Calu3 (cell line): ENCODE measurements around the gene PGF. TPM values are rescaled to one million over a fixed set of nuclear protein-coding genes. Genes with fewer than 3 reads are reported as not detected.

Source experiments
- BruUV-seq: library from RNA; stranded (reverse); fragments of 400-500 nt; replicated peaks from 2 replicates; lab custom pipeline; 2021; lab: Mats Ljungman, UMichigan
- CTCF ChIA-PET: fragments of 300-600 bp; sonication (Branson Sonifier 250); formaldehyde crosslinking; loops from one replicate; lab custom pipeline; 2022; ENCODE audit warnings: antibody characterized with exemption; lab: Charles Lee
- DNase-seq: peaks from one replicate; pipeline ENCODE4 v3.0.0; 2022
- H3K27ac Mint-ChIP-seq: one replicate; pipeline ENCODE4 v1.8.0; 2022; ENCODE audit warnings: mixed read lengths; ENCODE audit not compliant: unreplicated experiment
- H3K27me3 Mint-ChIP-seq: one replicate; pipeline ENCODE4 v1.8.0; 2022; ENCODE audit warnings: mixed read lengths; ENCODE audit not compliant: unreplicated experiment
- H3K36me3 Mint-ChIP-seq: one replicate; pipeline ENCODE4 v1.8.0; 2022; ENCODE audit warnings: mild to moderate bottlenecking, moderate library complexity, mixed read lengths; ENCODE audit not compliant: insufficient read depth, unreplicated experiment
- H3K4me1 Mint-ChIP-seq: one replicate; pipeline ENCODE4 v1.8.0; 2022; ENCODE audit warnings: mild to moderate bottlenecking, low read depth, mixed read lengths; ENCODE audit not compliant: unreplicated experiment
- H3K4me3 Mint-ChIP-seq: one replicate; pipeline ENCODE4 v1.8.0; 2022; ENCODE audit warnings: mild to moderate bottlenecking, low read depth, moderate library complexity, mixed read lengths; ENCODE audit not compliant: unreplicated experiment
- H3K9me3 Mint-ChIP-seq: one replicate; pipeline ENCODE4 v1.8.0; 2022; ENCODE audit warnings: low read depth, mixed read lengths; ENCODE audit not compliant: unreplicated experiment
- intact Hi-C: fragments of 100-400 bp; cut with micrococcal nuclease; formaldehyde crosslinking; loops from one replicate; pipeline ENCODE4 v1.10.0; 2022; ENCODE audit not compliant: unreplicated experiment
- total RNA-seq: library from RNA; stranded (reverse); gene quantifications from 2 replicates; pipeline ENCODE4 v1.2.3, GENCODE V29; 2022
- TF ChIP-seq, protein P1 (sequence below): fragments of 200-600 bp; IDR thresholded peaks from one replicate; pipeline ENCODE4 v1.8.0; 2022; ENCODE audit warnings: antibody characterized with exemption; ENCODE audit not compliant: unreplicated experiment

PGF gene
- total RNA-seq, 1 experiment from 2014 or later, result 2.1 TPM

DNA sequence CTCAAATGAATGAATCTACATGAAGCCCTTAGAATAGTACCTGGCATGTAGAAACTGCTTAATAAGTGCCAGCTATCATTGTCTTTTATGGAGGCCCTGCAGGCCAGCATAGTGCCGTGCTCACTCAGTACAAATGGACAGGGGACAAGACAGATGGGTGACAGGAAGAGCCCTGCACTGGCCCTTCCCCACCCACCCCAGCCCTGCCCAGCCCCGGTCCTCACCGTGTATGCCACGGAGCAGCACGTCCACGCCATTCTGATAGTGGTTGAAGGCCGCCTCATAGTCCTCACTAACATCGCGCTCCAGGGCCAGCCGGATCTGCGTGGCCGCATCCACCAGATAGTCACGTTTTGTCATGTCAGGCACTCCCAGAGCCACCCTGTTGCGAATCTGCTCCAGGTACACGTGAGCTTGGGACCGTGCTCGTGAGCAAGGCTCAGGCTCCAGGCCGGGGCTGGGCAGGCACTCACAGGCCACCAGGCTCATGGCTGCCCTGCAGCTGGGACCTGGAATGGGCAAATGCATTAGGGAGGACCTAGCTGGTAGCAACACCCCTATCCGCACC is 34.3 kb downstream of the PGF start:
- intact Hi-C loops, result no loop called here
- Mint-ChIP-seq H3K36me3 (peaks cover 10% of the 10 kb centered on the region), H3K4me1 (no peaks in the 10 kb centered on the region), H3K4me3 (no peak overlapping the region), H3K27ac (no peak overlapping the region), H3K27me3 (no peaks in the 10 kb centered on the region), H3K9me3 (no peaks in the 10 kb centered on the region)
- CTCF ChIA-PET, result interaction anchor here (0.6 to 0.8 kb wide), 3 partner anchors 48 to 479 kb away, joined by 3 read pairs; no protein-coding TSS in a partner anchor
- TF ChIP-seq, protein P1, sequence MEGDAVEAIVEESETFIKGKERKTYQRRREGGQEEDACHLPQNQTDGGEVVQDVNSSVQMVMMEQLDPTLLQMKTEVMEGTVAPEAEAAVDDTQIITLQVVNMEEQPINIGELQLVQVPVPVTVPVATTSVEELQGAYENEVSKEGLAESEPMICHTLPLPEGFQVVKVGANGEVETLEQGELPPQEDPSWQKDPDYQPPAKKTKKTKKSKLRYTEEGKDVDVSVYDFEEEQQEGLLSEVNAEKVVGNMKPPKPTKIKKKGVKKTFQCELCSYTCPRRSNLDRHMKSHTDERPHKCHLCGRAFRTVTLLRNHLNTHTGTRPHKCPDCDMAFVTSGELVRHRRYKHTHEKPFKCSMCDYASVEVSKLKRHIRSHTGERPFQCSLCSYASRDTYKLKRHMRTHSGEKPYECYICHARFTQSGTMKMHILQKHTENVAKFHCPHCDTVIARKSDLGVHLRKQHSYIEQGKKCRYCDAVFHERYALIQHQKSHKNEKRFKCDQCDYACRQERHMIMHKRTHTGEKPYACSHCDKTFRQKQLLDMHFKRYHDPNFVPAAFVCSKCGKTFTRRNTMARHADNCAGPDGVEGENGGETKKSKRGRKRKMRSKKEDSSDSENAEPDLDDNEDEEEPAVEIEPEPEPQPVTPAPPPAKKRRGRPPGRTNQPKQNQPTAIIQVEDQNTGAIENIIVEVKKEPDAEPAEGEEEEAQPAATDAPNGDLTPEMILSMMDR, result no peak
- BruUV-seq, result no TSS peak
- no peak for DNase-seq

DNA sequence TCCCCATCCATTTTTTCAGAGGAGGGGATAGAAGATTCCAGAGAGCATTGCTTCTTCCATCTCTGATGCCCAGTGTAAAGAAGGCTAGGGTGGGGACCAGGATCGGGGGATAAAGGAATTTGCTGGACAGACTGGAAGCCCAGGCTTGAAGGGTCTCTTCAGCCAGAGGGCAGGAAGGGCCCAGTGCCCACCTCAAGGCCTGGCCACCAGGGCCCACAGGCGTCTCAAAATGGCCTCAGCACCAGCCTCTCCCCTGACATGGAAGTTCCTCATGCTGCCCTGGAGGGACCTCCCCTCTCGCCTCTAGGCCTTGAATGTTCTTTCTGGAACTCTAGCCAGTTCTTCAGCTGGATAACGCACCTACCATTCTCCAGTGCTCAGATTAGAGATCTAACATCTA is 35.1 kb downstream of the PGF start:
- BruUV-seq, result no TSS peak
- Mint-ChIP-seq H3K27me3 (no peaks in the 10 kb centered on the region), H3K4me1 (no peaks in the 10 kb centered on the region), H3K9me3 (no peaks in the 10 kb centered on the region), H3K36me3 (peaks cover 10% of the 10 kb centered on the region), H3K27ac (no peak overlapping the region), H3K4me3 (no peak overlapping the region)
- intact Hi-C loops, result no loop called here
- CTCF ChIA-PET, result no interaction called here
- no peak for DNase-seq
- TF ChIP-seq, protein P1, result no peak

DNA sequence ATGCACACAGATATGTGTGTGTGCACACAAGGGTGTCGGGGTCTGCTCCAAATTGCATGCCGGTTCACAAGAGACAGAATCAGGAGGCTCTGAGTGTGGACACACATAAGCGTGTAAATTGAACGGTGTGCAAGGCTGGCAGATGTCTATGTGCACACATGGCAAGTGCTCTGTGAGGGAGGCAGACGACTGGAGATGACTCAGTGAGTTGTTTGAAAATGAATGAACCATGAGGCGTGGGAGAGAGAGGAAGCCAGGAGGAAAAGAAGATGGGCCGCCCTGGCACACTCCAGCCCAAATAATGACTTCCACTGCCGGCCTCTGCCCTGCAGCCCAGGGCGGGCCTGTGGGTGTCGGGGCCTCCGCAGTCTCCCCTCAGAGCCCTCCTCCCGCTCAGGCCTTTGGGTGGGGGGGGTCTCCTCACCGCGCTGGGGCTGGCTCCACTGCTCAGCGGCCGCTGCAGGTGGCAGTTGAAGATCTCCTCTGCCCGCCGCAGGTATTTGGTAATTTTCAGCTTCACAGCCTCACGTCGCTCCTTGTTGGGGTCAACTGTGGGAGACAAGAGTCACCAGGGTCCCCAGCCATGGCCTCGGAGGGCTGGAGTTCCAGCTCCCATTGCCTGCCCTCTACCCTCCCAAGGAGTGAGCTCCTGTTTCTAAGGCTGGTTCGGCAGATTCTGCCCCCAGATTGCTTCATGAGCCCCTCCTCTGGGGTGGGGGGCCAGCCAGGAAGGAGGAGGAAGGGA is 35.8 kb downstream of the PGF start:
- CTCF ChIA-PET, result no interaction called here
- peaks cover 10% of the 10 kb centered on the region for H3K36me3 Mint-ChIP-seq
- no peaks in the 10 kb centered on the region for H3K9me3 Mint-ChIP-seq
- BruUV-seq, result no TSS peak
- H3K4me3 Mint-ChIP-seq, result no peak overlapping the region
- H3K27me3 Mint-ChIP-seq, result no peaks in the 10 kb centered on the region
- no peaks in the 10 kb centered on the region for H3K4me1 Mint-ChIP-seq
- intact Hi-C loops, result no loop called here
- TF ChIP-seq, protein P1, result no peak
- no peak for DNase-seq
- H3K27ac Mint-ChIP-seq, result no peak overlapping the region

DNA sequence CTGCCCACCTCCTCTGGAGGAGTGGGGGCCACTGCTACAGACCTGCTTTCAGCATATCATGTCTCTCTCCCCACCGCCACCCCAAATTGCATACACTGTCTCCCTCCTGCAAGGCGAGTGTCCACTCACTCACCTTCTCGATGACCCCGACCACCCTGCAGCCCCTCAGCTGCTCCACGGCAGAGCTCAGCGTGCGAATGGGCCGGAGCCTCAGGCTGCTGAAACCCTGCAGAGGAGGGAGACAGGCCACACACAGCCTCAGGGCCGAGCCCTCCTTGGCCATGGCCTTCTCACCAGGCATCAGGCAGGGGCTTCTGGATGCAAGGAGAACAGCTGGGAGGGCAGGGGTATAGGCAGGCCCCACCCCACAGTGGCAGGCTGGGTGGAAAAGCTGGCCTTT is 37.0 kb downstream of the PGF start:
- Mint-ChIP-seq H3K4me1 (no peaks in the 10 kb centered on the region), H3K4me3 (no peak overlapping the region), H3K36me3 (peaks cover 10% of the 10 kb centered on the region), H3K27me3 (no peaks in the 10 kb centered on the region), H3K27ac (no peak overlapping the region), H3K9me3 (no peaks in the 10 kb centered on the region)
- intact Hi-C loops, result no loop called here
- TF ChIP-seq, protein P1, result no peak
- DNase-seq, result no peak
- no TSS peak for BruUV-seq
- CTCF ChIA-PET, result no interaction called here
